Osteocyte (in vitro differentiated cells): ENCODE data around the gene H2AZ2. TPM values are rescaled to one million over a fixed set of nuclear protein-coding genes. Genes with fewer than 3 reads are reported as not detected.
A peak's percentile ranks its signal among the peaks of the same experiment; 100 is the strongest.

Experiments
- DNase-seq: peaks from one replicate; pipeline ENCODE4 v3.0.0; 2021; ENCODE audit warnings: mixed read lengths; ENCODE audit not compliant: unreplicated experiment; ENCODE audit errors: extremely low spot score
- H3K27ac Mint-ChIP-seq: one replicate; pipeline ENCODE4 v1.8.0; 2021; ENCODE audit warnings: mild to moderate bottlenecking, mixed read lengths; ENCODE audit not compliant: unreplicated experiment
- H3K27me3 Mint-ChIP-seq: one replicate; pipeline ENCODE4 v1.8.0; 2021; ENCODE audit warnings: mixed read lengths; ENCODE audit not compliant: unreplicated experiment
- H3K36me3 Mint-ChIP-seq: one replicate; pipeline ENCODE4 v1.8.0; 2021; ENCODE audit warnings: mixed read lengths; ENCODE audit not compliant: unreplicated experiment
- H3K4me1 Mint-ChIP-seq: one replicate; pipeline ENCODE4 v1.8.0; 2021; ENCODE audit warnings: mixed read lengths; ENCODE audit not compliant: unreplicated experiment
- H3K4me3 Mint-ChIP-seq: one replicate; pipeline ENCODE4 v1.8.0; 2021; ENCODE audit warnings: mild to moderate bottlenecking, moderate library complexity, mixed read lengths; ENCODE audit not compliant: unreplicated experiment
- H3K9me3 Mint-ChIP-seq: one replicate; pipeline ENCODE4 v1.8.0; 2021; ENCODE audit warnings: mixed read lengths; ENCODE audit not compliant: unreplicated experiment
- CTCF ChIP-seq: fragments of 200-600 bp; sonication (generic); IDR thresholded peaks from 2 replicates; pipeline ENCODE4 v1.5.0; 2021; ENCODE audit warnings: antibody characterized with exemption, mild to moderate bottlenecking, moderate library complexity
- total RNA-seq: library from RNA; stranded (reverse); gene quantifications from 2 replicates; pipeline ENCODE4 v1.2.1, GENCODE V29; 2021

The H2AZ2 gene
- total RNA-seq, 1 donor from 2014 or later, result 169 TPM

DNA sequence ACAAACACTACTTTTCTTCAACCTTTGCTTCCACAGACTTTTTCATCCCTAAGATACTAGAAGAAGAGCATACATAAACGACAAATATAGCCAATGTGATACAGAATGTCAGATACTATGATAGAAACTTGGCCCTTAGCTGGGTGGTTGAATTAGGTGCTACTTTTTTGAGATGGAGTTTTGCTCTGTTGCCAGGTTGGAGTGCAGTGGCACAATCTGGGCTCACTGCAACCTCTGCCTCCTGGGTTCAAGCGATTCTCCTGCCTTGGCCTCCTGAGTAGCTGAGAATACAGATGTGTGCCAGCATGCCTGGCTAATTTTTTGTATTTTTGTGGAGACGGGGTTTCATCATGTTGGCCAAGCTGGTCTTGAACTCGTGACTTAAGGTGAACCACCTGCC lies 47.9 kb downstream of the H2AZ2 start:
- H3K27me3 Mint-ChIP-seq, result no peaks in the 10 kb centered on the region
- peaks cover 31% of the 10 kb centered on the region for H3K4me1 Mint-ChIP-seq
- H3K9me3 Mint-ChIP-seq, result no peaks in the 10 kb centered on the region
- DNase-seq, result no peak
- no peak overlapping the region for H3K4me3 Mint-ChIP-seq
- peaks cover 39% of the 10 kb centered on the region for H3K36me3 Mint-ChIP-seq
- no peak overlapping the region for H3K27ac Mint-ChIP-seq
- TF ChIP-seq CTCF, result no peak

- peak overlapping the region; percentile 91 for H3K4me3 Mint-ChIP-seq
- peak overlapping the region; percentile 24 for H3K27ac Mint-ChIP-seq
- no peak for DNase-seq
- no peaks in the 10 kb centered on the region for H3K9me3 Mint-ChIP-seq
- H3K27me3 Mint-ChIP-seq, result no peaks in the 10 kb centered on the region
- peaks cover 38% of the 10 kb centered on the region for H3K36me3 Mint-ChIP-seq
- H3K4me1 Mint-ChIP-seq, result peaks cover 37% of the 10 kb centered on the region
- TF ChIP-seq CTCF, result no peak
Measured at GRCh38 chr7:44798649-44799305, 49.1 kb downstream of the H2AZ2 start.

DNA sequence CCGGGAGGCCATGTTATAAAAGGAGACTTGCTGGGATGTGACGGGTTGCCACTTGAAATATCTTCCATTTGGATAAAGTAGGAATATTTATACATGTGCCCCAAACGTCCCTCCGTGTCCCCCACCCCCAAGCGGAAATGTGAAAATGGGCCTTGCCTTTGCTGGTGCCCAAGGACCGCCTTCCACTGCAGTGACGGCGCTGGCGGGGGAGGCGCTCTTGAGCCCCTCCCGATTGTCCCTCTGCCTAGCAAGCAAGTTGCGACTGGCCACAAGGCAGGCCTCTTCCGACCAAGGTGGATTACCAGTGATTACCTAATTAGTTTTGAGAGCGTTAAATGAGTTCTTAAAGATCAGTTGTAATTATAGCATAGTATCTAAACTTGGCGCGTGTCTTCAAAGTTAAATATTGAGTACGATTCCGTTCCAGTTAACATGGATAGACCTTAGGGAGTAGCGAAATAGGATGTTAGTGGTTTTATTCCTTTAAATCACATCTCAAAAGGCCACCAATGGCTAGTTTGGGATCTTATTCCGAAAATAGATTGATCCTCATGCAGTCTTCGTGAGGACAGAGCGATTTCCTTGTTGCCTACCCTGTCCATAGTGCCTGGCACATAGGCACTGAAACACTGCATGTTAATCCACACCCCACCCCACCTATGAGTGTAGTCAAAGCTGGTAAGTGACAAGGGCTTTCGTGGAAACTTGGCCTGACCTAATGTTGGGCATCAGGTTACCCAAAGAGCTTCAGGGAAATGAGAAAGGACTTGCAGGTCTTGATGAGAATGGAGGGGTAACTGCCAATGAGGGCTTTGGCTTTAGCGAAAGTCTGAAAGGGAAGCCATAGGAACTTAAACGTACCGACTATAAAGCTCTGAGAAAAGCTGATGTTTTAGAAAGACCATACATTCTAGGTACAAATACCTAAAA lies 50.3 kb downstream of the H2AZ2 start:
- Mint-ChIP-seq H3K9me3 (no peaks in the 10 kb centered on the region), H3K4me1 (peaks cover 42% of the 10 kb centered on the region), H3K27me3 (no peaks in the 10 kb centered on the region), H3K36me3 (peaks cover 33% of the 10 kb centered on the region), H3K27ac (peak overlapping the region; percentile 92), H3K4me3 (peak overlapping the region; percentile 91)
- TF ChIP-seq CTCF, result peak; percentile 56
- DNase-seq, result peak; percentile 91

- peak within 1 kb of the TSS; percentile 91 for H3K4me3 Mint-ChIP-seq
- H3K27me3 Mint-ChIP-seq, result no peaks in the 10 kb centered on the region
- H3K27ac Mint-ChIP-seq, result peak within 1 kb of the TSS; percentile 92
- no peaks in the 10 kb centered on the region for H3K9me3 Mint-ChIP-seq
- H3K4me1 Mint-ChIP-seq, result peaks cover 45% of the 10 kb centered on the region
- DNase-seq, result peak; percentile 99
- H3K36me3 Mint-ChIP-seq, result peaks cover 25% of the 10 kb centered on the region
- TF ChIP-seq CTCF, result no peak
Measured at GRCh38 chr7:44796504-44797328, 51.2 kb downstream of the H2AZ2 start, which contains the start of gene PPIA. TSS of gene PPIA (plus strand) at chr7:44796681. CDS start at chr7:44796725, 44 bp downstream.
